GM19324 (cell line): ENCODE measurements around the gene DLG2.

Experiments used
- ATAC-seq: cut with Tn5 transposase; IDR thresholded peaks from one replicate; pipeline ENCODE4 v1.9.1; 2021; ENCODE audit warnings: mild to moderate bottlenecking, moderate library complexity; ENCODE audit not compliant: unreplicated experiment, low FRiP score

DLG2 gene

GRCh38 chr11:84947070-84947469 lies 680.1 kb downstream of the DLG2 start:
- ATAC-seq, result no peak

GRCh38 chr11:84930863-84931262 lies 696.3 kb downstream of the DLG2 start:
- ATAC-seq, result no peak

- ATAC-seq, result no peak
Measured at GRCh38 chr11:84929738-84930137, 697.4 kb downstream of the DLG2 start.

GRCh38 chr11:84924154-84924692 lies 702.9 kb downstream of the DLG2 start:
- ATAC-seq, result no peak

- no peak for ATAC-seq
Measured at GRCh38 chr11:84923489-84923888, 703.7 kb downstream of the DLG2 start.

GRCh38 chr11:84922836-84923235 lies 704.3 kb downstream of the DLG2 start:
- no peak for ATAC-seq

- ATAC-seq, result no peak
Measured at GRCh38 chr11:84922212-84922805, 704.8 kb downstream of the DLG2 start.

GRCh38 chr11:84914511-84914910 lies 712.6 kb downstream of the DLG2 start:
- no peak for ATAC-seq

GRCh38 chr11:84909740-84910139 lies 717.4 kb downstream of the DLG2 start:
- ATAC-seq, result no peak

- ATAC-seq, result no peak
Measured at GRCh38 chr11:84906995-84907394, 720.1 kb downstream of the DLG2 start.

GRCh38 chr11:84905411-84905810 lies 721.7 kb downstream of the DLG2 start:
- no peak for ATAC-seq

- ATAC-seq, result no peak
Measured at GRCh38 chr11:84902445-84902844, 724.7 kb downstream of the DLG2 start.

- ATAC-seq, result no peak
Measured at GRCh38 chr11:84901991-84902390, 725.2 kb downstream of the DLG2 start.

- ATAC-seq, result no peak
Measured at GRCh38 chr11:84899740-84900139, 727.4 kb downstream of the DLG2 start.

GRCh38 chr11:84899134-84899533 lies 728.0 kb downstream of the DLG2 start:
- no peak for ATAC-seq

GRCh38 chr11:84894666-84895065 lies 732.5 kb downstream of the DLG2 start:
- no peak for ATAC-seq

GRCh38 chr11:84890676-84891075 lies 736.5 kb downstream of the DLG2 start:
- no peak for ATAC-seq

GRCh38 chr11:84889556-84889955 lies 737.6 kb downstream of the DLG2 start:
- ATAC-seq, result no peak

- ATAC-seq, result no peak
Measured at GRCh38 chr11:84887055-84887629, 740.0 kb downstream of the DLG2 start.

- no peak for ATAC-seq
Measured at GRCh38 chr11:84886344-84886743, 740.8 kb downstream of the DLG2 start.

GRCh38 chr11:84884836-84885235 lies 742.3 kb downstream of the DLG2 start:
- ATAC-seq, result no peak

- no peak for ATAC-seq
Measured at GRCh38 chr11:84882056-84882455, 745.1 kb downstream of the DLG2 start.
